ENCODE data around the gene ADARB1.
"Not testable (repeated sequence)": the region's sequence is repeated elsewhere in the genome, so short reads cannot be mapped to it uniquely, and the experiment has no call there.

Gene ADARB1

DNA sequence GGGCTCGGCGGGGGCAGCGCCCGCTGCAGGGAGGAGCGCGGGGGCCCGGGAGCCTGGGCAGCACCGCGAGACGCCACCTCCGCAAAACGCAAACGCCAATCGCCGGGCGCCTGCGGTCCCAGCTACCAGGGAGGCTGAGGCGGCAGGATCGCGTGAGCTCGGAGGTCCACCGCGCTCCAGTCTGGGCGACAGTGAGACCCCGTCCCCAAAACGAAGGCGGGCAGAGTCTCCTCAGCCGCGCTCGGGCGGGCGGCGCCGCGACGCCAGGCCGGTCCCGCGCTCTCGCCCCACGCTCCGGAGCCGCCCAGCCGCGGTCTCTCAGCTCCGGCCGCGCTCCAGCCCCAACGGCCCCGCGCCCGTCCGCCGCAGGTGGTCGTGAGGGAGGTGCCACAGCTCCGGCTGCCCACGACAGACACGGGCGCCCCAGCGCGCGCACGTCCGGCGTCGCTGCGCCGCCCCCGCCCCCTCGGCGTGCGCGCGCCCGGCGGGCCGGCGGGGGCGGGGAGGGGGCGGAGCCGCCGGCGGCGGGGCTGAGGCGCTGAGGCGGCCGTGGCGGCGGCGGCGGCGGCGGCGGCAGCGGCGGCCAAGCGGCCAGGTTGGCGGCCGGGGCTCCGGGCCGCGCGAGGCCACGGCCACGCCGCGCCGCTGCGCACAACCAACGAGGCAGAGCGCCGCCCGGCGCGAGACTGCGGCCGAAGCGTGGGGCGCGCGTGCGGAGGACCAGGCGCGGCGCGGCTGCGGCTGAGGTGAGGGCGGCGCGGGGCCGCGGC, at the start of gene ADARB1:
TSS of gene ADARB1 (plus strand) at position 533 of the 770 bp plus-strand sequence. CDS start 97,077 bp downstream, outside the sequence.
- DNase-seq (ENCODE audit: low read depth), result peak; percentile 55

DNA sequence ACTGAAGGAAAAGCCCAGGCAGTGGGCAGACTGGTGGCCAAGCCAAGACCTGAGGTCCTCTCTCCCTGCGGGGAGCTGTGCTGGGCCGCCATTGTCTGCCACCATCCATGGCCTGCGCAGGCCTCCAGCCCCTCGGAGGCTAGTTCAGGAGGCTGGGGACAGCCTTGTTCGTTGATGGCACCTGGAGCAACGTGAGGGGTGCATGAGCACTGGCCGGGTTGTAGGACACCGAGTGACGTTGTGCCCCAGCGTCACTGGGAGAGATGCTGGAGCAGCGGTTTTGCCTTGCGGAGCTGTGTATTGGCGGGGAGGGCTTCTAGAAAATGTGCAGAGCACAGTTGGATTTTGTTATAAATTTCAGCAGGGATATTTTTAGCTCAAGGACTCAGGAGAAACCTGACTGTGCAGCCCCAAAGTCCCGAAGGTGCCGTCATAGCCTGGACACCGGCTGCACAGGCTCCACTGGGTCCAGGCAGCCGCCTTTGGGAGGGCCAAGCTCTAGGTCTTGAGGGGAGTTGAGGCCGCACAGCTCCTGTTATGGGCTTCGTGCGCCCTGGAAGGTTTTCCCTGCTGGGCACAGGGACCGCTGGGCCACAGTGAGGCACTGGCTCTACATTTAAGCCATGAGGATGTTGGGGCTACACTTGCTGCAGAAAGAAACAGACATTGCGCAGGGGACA, 48.2 kb upstream of the ADARB1 start:
- no peak for DNase-seq (ENCODE audit: low read depth)

DNA sequence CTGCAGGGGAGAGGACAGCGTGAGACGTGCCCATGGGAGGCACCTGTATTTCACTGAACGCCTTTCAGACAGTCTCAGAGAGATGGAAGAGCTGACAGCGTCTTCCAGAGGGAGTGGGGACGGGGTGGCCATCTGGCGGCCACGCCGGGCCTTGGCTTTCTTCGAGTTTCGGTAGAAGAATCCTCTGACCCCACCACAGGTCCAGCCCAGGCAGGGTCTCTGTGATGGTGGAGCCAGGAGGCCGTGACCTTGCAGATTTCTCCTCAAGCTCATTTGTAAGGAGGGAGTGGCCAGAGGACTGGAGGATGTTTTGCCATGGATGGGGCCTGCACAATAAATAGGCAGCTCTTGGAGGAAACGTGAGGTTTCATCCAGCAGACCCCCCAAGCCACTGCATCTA, 47.6 kb upstream of the ADARB1 start:
- DNase-seq (ENCODE audit: low read depth), result no peak

GRCh38 chr21:45027241-45028196, 46.9 kb upstream of the ADARB1 start:
- DNase-seq (ENCODE audit: low read depth), result no peak

- not testable (repeated sequence) for DNase-seq (ENCODE audit: low read depth)
These were observed 45.7 kb upstream of the ADARB1 start for GRCh38 chr21:45028645-45029044.

DNA sequence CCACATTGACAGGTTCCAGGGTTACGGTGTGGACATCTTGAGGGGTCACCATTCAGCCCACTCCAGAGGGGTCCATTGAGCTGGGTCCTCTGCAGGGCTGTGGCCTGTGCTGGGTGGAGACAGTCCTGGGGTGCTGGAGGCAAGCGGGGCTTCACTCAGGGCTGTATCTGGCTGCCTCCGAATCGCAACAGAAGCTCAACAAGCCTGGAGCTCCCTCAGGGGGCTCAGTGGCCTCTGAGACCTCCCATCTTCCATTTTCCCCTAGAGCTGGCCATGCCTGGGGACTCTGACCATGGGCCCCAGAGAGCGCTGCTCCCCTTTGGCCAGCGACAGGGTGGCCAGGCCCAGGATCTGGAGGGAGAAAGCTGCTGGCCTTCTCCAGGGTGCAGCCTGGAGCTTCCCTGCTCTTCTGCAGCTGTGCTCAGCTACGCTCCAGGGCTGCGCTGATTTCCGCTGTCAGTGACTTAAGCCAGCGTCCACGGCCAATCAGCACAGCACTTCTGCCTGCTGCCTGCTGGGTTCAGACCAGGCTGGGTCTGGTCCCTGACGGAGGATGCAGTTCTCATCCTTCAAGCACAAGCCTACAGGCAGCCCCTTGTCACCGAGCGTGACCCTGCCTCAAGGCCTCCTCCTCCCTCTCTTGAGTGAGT, 45.0 kb upstream of the ADARB1 start:
- DNase-seq (ENCODE audit: low read depth), result no peak

DNA sequence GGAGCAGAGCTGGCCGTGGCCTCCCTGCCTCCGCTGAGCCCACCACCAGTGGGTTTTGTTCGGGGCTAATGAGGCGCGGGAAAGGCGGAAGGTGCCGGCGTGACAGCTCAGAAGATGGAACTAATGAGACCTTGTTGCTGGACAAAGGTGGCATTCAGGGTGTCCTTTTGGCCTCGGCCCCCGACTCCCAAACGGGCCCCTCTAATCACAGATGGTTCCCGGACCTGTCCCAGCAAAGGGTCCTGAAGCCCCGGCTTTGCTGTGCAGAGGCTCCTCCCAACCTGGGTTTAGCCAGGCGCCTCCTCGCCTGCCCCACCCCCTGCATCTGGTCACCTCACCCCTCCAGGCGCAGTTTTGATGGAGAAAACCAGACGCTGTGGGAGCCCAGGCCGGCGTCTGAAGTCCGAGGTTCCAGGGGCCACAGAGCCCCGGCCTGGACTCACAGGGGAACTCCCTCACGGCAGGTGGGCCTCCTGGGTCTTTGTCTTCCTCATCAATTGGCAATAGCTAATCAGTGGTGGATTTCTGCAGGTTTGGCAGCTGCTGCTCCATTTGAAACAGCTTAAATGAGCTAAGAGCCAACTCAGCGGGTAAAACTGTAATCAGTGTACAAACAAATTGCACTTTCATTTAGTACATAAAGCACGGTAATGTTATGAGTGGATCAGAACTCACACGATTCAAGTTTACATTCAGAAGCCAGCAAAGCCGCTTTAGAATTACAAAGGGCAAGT, 44.3 kb upstream of the ADARB1 start:
- DNase-seq (ENCODE audit: low read depth), result no peak

- no peak for DNase-seq (ENCODE audit: low read depth)
These were observed 43.5 kb upstream of the ADARB1 start for GRCh38 chr21:45030682-45031570.

DNA sequence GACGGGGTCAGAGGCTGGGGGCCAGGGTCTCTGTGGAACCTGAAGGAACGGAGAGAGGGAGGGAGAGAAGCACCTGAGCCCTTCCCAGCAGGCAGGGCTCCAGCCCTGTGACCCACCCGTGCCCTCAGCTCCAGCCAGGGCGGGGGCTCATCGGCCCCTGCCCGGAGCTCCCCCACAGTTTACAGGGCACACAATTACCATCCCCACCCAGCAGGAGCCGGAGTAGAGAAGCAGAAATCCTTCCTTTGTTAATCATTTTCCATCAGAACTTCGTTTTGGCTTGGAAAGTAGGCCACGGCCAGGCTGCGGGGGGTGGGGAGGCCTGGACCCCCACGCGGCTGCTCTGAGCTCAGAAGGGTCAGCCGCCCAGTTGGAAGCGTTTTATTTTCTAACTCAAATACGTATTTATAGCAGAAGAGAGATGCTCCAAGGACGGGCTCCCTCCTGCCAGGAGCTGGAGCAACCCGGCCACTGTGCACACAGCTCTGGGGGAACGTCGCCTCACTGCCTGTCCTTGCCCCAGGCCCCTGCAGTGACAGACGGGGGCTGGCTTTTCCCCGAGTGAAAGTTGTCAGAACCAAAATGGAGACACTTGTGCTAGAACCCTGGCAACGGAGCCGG, 42.7 kb upstream of the ADARB1 start:
- no peak for DNase-seq (ENCODE audit: low read depth)

DNA sequence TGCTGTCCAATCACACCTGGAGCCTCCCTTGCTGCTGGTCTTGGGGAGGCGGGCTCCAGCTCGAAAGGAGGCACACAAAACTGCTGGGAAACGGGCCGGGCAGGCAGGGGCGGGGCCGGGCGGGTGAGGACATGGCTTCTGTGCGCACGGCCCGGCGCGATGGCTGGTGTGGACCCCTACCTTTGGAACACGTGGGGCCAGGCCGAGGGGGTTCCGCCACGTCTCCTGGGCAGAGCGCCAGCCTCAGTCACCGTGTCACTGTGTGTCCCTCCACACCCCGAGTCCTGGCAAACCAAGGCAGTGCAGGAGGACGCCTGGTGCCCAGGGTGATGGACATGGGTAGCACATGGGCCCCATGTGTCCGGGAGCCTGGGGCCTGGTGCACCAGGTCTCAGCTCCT, 42.0 kb upstream of the ADARB1 start:
- no peak for DNase-seq (ENCODE audit: low read depth)

DNA sequence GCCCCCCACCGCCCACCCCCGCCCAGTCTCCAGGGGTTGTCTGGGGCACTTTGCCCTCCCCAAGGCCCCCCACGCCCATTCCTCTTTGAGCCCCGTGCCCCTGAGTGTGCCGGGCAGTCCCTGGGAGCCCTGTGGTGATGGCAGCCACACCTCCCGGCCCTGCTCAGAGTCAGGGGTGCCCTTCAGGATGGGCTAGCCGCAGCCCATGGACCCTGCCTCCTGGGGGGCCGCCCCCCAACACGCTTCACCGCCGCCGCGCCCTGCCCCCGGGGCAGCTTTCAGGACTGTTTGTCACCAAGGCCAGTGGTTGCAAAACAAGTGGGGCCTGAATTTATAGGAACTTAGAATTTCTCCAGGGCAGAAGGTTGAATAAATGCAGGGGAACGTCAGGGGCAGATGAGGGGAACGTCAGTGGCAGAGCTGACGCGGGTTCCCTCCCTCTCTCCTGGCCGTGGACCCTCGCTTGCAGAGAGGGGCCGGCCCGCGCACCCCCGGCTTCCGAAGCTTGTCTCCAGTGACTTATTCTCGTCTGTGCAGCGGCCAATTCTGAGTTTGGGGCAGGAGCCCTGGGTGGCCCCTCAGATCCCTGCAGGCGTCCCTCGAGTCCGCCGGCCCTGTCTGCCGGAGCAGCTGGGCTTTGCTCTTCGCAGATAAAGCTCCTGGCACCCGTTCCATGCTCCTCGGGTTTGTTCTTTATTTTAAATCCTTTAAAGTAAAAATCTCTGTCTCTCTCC, 41.2 kb upstream of the ADARB1 start:
- DNase-seq (ENCODE audit: low read depth), result no peak

DNA sequence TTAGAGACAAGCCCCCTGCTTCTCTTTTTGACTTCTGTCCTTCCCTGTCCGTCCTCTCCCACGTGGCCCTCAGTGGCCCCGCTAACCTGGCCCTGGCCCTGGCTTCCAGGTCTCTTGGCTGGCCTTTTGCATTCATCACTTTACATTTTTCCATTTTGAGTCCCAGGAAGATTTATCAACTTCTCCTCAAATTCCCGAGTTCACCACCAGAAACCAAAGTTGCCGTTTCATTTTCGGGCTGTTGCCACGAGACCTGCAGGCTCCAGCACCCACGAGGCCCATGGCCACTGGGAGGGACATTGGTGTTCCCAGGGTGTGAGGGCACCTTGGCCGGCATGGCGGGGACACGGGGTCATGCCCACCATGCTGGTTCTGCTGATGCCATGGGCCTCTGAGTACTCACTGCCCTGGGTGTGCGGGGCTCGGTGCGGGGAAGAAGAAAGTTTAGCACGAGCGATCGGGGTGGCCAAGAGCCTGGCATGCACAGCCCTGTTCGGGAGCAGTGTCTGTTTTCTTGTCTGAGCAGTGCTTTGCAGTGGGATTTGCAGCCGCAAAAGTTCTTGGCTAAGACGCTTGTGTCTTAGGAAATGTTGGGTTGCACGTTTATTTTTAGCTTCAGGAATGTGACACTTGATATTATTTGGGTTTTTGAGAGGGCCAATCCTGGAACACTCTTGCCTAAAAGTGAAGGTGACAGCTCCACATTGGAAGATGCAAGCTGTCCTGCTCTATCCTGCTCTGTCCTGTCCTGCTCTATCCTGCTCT, 40.4 kb upstream of the ADARB1 start:
- no peak for DNase-seq (ENCODE audit: low read depth)

- no peak for DNase-seq (ENCODE audit: low read depth)
These were observed 39.6 kb upstream of the ADARB1 start for GRCh38 chr21:45034556-45035476.

- no peak for DNase-seq (ENCODE audit: low read depth)
These were observed 38.9 kb upstream of the ADARB1 start for GRCh38 chr21:45035477-45035848.

- DNase-seq (ENCODE audit: low read depth), result no peak
These were observed 37.8 kb upstream of the ADARB1 start for GRCh38 chr21:45036630-45037029.

DNA sequence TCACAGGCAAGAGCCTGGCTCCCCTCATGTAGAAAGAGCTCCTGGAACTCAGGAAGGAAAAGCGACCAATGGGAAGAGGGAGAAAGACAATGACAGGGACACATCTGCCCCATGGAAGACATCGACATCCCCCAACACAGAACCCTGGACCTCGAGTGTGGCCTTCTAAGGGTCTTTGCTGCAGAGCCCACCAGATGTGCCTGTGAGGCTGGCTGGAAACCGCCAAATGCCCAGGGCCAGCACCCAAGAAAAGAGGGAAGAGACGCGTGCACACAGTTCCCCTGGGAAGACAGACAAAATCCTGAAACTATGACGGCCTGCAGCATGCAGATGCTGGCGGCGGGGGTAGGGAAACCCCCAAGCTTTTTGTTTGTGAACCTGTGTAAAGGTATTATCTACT, 36.4 kb upstream of the ADARB1 start:
- DNase-seq (ENCODE audit: low read depth), result no peak
